H1 (cell line): Measurements from ENCODE around the gene HDAC9. TPM values are rescaled to one million over a fixed set of nuclear protein-coding genes. Genes with fewer than 3 reads are reported as not detected.

Experiments
- CTCF ChIA-PET: fragments of 300-600 bp; sonication (Branson Sonifier 250); formaldehyde crosslinking; loops from one replicate; lab custom pipeline; 2021; ENCODE audit not compliant: partially characterized antibody; lab: Charles Lee
- POLR2A ChIA-PET: fragments of 300-600 bp; sonication (Branson Sonifier 250); formaldehyde crosslinking; loops from one replicate; lab custom pipeline; 2021; ENCODE audit warnings: inconsistent platforms; ENCODE audit not compliant: partially characterized antibody; lab: Charles Lee
- DNase-seq, 2 experiments: peaks; one replicate each; pipeline versions ENCODE4 v3.0.0 to v3.0.0-alpha.2; 2010 to 2022; ENCODE audit warnings: low spot score in 2 of 2, low read depth in 1 of 2, mixed read lengths in 1 of 2
- FAIRE-seq: peaks from 2 replicates; lab custom pipeline; 2011; peaks lifted over from hg19 to GRCh38; lab: Jason Lieb, UNC
- H2AFZ ChIP-seq: 2 replicates; pipeline ENCODE4 v1.8.1; 2012; ENCODE audit warnings: low read length, inconsistent platforms
- H2AK5ac ChIP-seq: 2 replicates; pipeline ENCODE4 v1.6.1; 2013; ENCODE audit warnings: low read depth, low read length
- H2BK120ac ChIP-seq: replicated peaks from 2 replicates; pipeline ENCODE3; 2013; ENCODE audit warnings: low read depth, low read length, inconsistent platforms
- H2BK12ac ChIP-seq: 2 replicates; pipeline ENCODE4 v1.6.1; 2013; ENCODE audit warnings: low read depth, low read length
- H2BK15ac ChIP-seq: 2 replicates; pipeline ENCODE4 v1.6.1; 2013; ENCODE audit warnings: low read length
- H2BK20ac ChIP-seq: 2 replicates; pipeline ENCODE4 v1.6.1; 2013; ENCODE audit warnings: low read length
- H2BK5ac ChIP-seq: 2 replicates; pipeline ENCODE4 v1.6.1; 2013; ENCODE audit warnings: low read depth, low read length
- H3K14ac ChIP-seq: 2 replicates; pipeline ENCODE4 v1.6.1; 2013; ENCODE audit warnings: inconsistent platforms; ENCODE audit not compliant: insufficient read length
- H3K18ac ChIP-seq: 2 replicates; pipeline ENCODE4 v1.6.1; 2013; ENCODE audit warnings: low read length; ENCODE audit errors: extremely low read depth
- H3K23ac ChIP-seq: 2 replicates; pipeline ENCODE4 v1.6.1; 2013; ENCODE audit warnings: inconsistent platforms; ENCODE audit not compliant: insufficient read length
- H3K23me2 ChIP-seq: 2 replicates; pipeline ENCODE4 v1.6.1; 2013; ENCODE audit warnings: low read depth, low read length
- H3K27ac ChIP-seq: 2 replicates; pipeline ENCODE4 v1.6.1; 2011; ENCODE audit warnings: low read depth, low read length, inconsistent platforms
- H3K27me3 ChIP-seq, 4 experiments: replicated peaks in 1 of 4; 1 replicate in 1 of 4; 2 replicates in 3 of 4; pipeline versions ENCODE4 v1.6.1 to v1.8.1; 2011 to 2013; ENCODE audit warnings: low read length in 3 of 4, mild to moderate bottlenecking in 3 of 4, inconsistent platforms in 2 of 4, mixed read lengths in 2 of 4, moderate library complexity in 1 of 4; ENCODE audit not compliant: control insufficient read depth in 3 of 4, insufficient read depth in 3 of 4; ENCODE audit errors: extremely low read depth in 1 of 4
- H3K36me3 ChIP-seq, 4 experiments: 2 replicates each; pipeline versions ENCODE4 v1.6.1 to v1.8.1; 2011 to 2013; ENCODE audit warnings: mild to moderate bottlenecking in 4 of 4, low read length in 3 of 4, moderate library complexity in 2 of 4, control low read depth in 1 of 4, inconsistent platforms in 1 of 4; ENCODE audit not compliant: insufficient read depth in 4 of 4, control insufficient read depth in 2 of 4
- H3K4ac ChIP-seq: replicated peaks from 2 replicates; pipeline ENCODE3; 2013; ENCODE audit warnings: low read length, low read depth, mixed read lengths, inconsistent platforms; ENCODE audit not compliant: insufficient read length
- H3K4me1 ChIP-seq, 4 experiments: replicated peaks in 1 of 4; 1 replicate in 1 of 4; 2 replicates in 3 of 4; pipeline versions ENCODE4 v1.6.1 to v1.8.1; 2011 to 2013; ENCODE audit warnings: low read length in 3 of 4, inconsistent platforms in 2 of 4, mixed read lengths in 1 of 4; ENCODE audit not compliant: insufficient read depth in 4 of 4, control insufficient read depth in 3 of 4
- H3K4me2 ChIP-seq, 2 experiments: 2 replicates each; pipeline versions ENCODE4 v1.6.1 to v1.8.1; 2011 to 2013; ENCODE audit warnings: low read depth in 2 of 2, low read length in 2 of 2, control low read depth in 1 of 2, inconsistent platforms in 1 of 2, mild to moderate bottlenecking in 1 of 2; ENCODE audit not compliant: insufficient read depth in 1 of 2
- H3K4me3 ChIP-seq, 4 experiments: fragments of 200-600, 300-600 bp in 1 of 4; sonication (generic), shearing (Covaris generic), sonication (Bioruptor Twin) in 1 of 4; 2 replicates each; pipeline versions ENCODE4 v1.5.1 to v1.8.1; 2011 to 2016; ENCODE audit warnings: low read length in 4 of 4, low read depth in 3 of 4, control low read depth in 2 of 4, inconsistent platforms in 2 of 4, mild to moderate bottlenecking in 2 of 4, mixed read lengths in 1 of 4, moderate library complexity in 1 of 4; ENCODE audit not compliant: insufficient read depth in 2 of 4; ENCODE audit errors: extremely low read depth in 1 of 4
- H3K56ac ChIP-seq: replicated peaks from 2 replicates; pipeline ENCODE3; 2013; ENCODE audit warnings: low read depth, mild to moderate bottlenecking, mixed read lengths, low read length, inconsistent platforms; ENCODE audit not compliant: insufficient read length
- H3K79me1 ChIP-seq: 2 replicates; pipeline ENCODE4 v1.6.1; 2013; ENCODE audit warnings: low read depth, low read length, control low read depth
- H3K79me2 ChIP-seq, 2 experiments: 2 replicates each; pipeline versions ENCODE4 v1.6.1 to v1.8.1; 2012 to 2013; ENCODE audit warnings: low read length in 2 of 2, mild to moderate bottlenecking in 2 of 2, inconsistent platforms in 1 of 2; ENCODE audit not compliant: insufficient read depth in 2 of 2, control insufficient read depth in 1 of 2
- H3K9ac ChIP-seq, 4 experiments: replicated peaks in 1 of 4; 1 replicate in 1 of 4; 2 replicates in 3 of 4; pipeline versions ENCODE4 v1.6.1 to v1.8.1; 2011 to 2013; ENCODE audit warnings: low read depth in 3 of 4, low read length in 3 of 4, control low read depth in 2 of 4, mild to moderate bottlenecking in 2 of 4, moderate library complexity in 2 of 4, inconsistent platforms in 1 of 4; ENCODE audit errors: extremely low read depth in 1 of 4
- H3K9me3 ChIP-seq, 2 experiments: 2 replicates each; pipeline versions ENCODE4 v1.6.1 to v1.8.1; 2012 to 2013; ENCODE audit warnings: mild to moderate bottlenecking in 2 of 2, moderate library complexity in 2 of 2, control low read depth in 1 of 2, inconsistent platforms in 1 of 2, low read depth in 1 of 2, low read length in 1 of 2, mixed read lengths in 1 of 2; ENCODE audit not compliant: insufficient read depth in 2 of 2
- H4K20me1 ChIP-seq, 2 experiments: replicated peaks in 1 of 2; 2 replicates each; pipeline versions ENCODE3 to v1.8.1; 2011 to 2013; ENCODE audit warnings: inconsistent platforms in 2 of 2, low read length in 2 of 2, mild to moderate bottlenecking in 1 of 2; ENCODE audit not compliant: insufficient read depth in 2 of 2, control insufficient read depth in 1 of 2
- H4K5ac ChIP-seq: 2 replicates; pipeline ENCODE4 v1.6.1; 2013; ENCODE audit warnings: low read length, low read depth, mixed read lengths, inconsistent platforms; ENCODE audit not compliant: insufficient read length
- H4K8ac ChIP-seq: 2 replicates; pipeline ENCODE4 v1.8.0; 2013; ENCODE audit warnings: mild to moderate bottlenecking, moderate library complexity, low read length, inconsistent platforms; ENCODE audit not compliant: insufficient read depth; ENCODE audit errors: extremely low read depth
- H4K91ac ChIP-seq: replicated peaks from 2 replicates; pipeline ENCODE3; 2013; ENCODE audit warnings: low read length, mixed read lengths, inconsistent platforms; ENCODE audit not compliant: insufficient read length
- ASH2L ChIP-seq: fragments of 200-600, 300-600 bp; sonication (generic); IDR thresholded peaks from one replicate; pipeline ENCODE4 v1.7.1; 2017; ENCODE audit warnings: low read length
- CHD2 ChIP-seq: IDR thresholded peaks from 2 replicates; pipeline ENCODE4 v1.6.1; 2012; ENCODE audit warnings: low read length, improper control_type of control experiment
- EGR1 ChIP-seq: IDR thresholded peaks from 2 replicates; pipeline ENCODE4 v1.6.1; 2011; ENCODE audit warnings: low read depth, low read length, borderline replicate concordance
- EP300 ChIP-seq, 2 experiments: IDR thresholded peaks; 1 replicate in 1 of 2; 2 replicates in 1 of 2; pipeline ENCODE4 v1.6.1; 2011 to 2012; ENCODE audit warnings: low read depth in 2 of 2, low read length in 2 of 2, mild to moderate bottlenecking in 2 of 2, borderline replicate concordance in 1 of 2, inconsistent platforms in 1 of 2, moderate library complexity in 1 of 2
- RFX5 ChIP-seq: IDR thresholded peaks from 2 replicates; pipeline ENCODE4 v1.6.1; 2011; ENCODE audit warnings: low read depth, low read length, improper control_type of control experiment, borderline replicate concordance
- SIN3A ChIP-seq, 2 experiments: IDR thresholded peaks in 1 of 2; conservative IDR thresholded peaks in 1 of 2; 2 replicates each; pipeline ENCODE4 v1.6.1; 2011 to 2012; ENCODE audit warnings: low read length in 2 of 2, improper control_type of control experiment in 1 of 2, low read depth in 1 of 2, mild to moderate bottlenecking in 1 of 2
- SUZ12 ChIP-seq: fragments of 200-600 bp; sonication (generic); IDR thresholded peaks from 2 replicates; pipeline ENCODE4 v1.6.1; 2012; ENCODE audit warnings: mild to moderate bottlenecking, inconsistent platforms, low read length, moderate library complexity, mixed read lengths
- TEAD4 ChIP-seq: IDR thresholded peaks from 2 replicates; pipeline ENCODE4 v1.6.1; 2012; ENCODE audit warnings: low read depth, low read length, inconsistent platforms, mixed read lengths
- WGBS, 2 experiments: shearing (Covaris generic) in 1 of 2; methylation state at CpG; one replicate each; pipeline versions ENCODE4 v1.1.6 to v1.1.7; 2013 to 2015; ENCODE audit warnings: low lambda C conversion rate in 2 of 2, mixed read lengths in 2 of 2, inconsistent platforms in 1 of 2, low coverage in 1 of 2, missing lambda C conversion rate in 1 of 2; ENCODE audit not compliant: insufficient replicate concordance in 2 of 2, insufficient coverage in 1 of 2, insufficient read length in 1 of 2; ENCODE audit errors: extremely low coverage in 1 of 2, missing lambda C conversion rate in 1 of 2; 5-methylcytosine and 5-hydroxymethylcytosine counted together
- polyA plus RNA-seq, 7 experiments: library from polyadenylated mRNA; depleted of rRNA in 3 of 7; stranded (reverse) in 5 of 7; unstranded in 2 of 7; fragments of >200 nt in 5 of 7; fragments of 200-250 nt in 2 of 7; gene quantifications; 1 replicate in 5 of 7; 2 replicates in 1 of 7; 4 replicates in 1 of 7; pipeline versions ENCODE4 v1.2.1 to v1.2.3, GENCODE V29; 2011 to 2013; ENCODE audit warnings: missing spikeins in 2 of 7, mixed read lengths in 2 of 7
- total RNA-seq: library from RNA; stranded (reverse); fragmentation: NEBNext Ultra II Directional; extraction: Animal tissue kit (Norgen Biotek cat#: 25700); gene quantifications from 2 replicates; pipeline ENCODE4 v1.2.1, GENCODE V29; 2021

Gene HDAC9
- total and polyA plus RNA-seq, 2 of the 8 experiments (the other 6 are each of a cell fraction or from before 2014, with no cell fraction given), result 9.5 to 13.1 TPM

- Histone ChIP-seq H3K4me1 (0 out of 7 replicates have a peak, but pooled peaks cover 0 to 3% (median 0%) of the 10 kb centered on the region in 4 experiments), H3K14ac (no peak overlapping the region), H3K4ac (no peak overlapping the region), H3K23ac (no peak overlapping the region), H3K9ac (no peak overlapping the region), H3K27ac (no peak overlapping the region), H4K8ac (no peak overlapping the region), H3K4me2 (no peak overlapping the region), H3K23me2 (no peaks in the 10 kb centered on the region; the same call in 1 of the 2 replicates), H2BK20ac (no peak overlapping the region), H3K27me3 (peaks cover 0 to 1% (median 0%) of the 10 kb centered on the region in 4 experiments; a peak in 1 of 7 replicates), H4K91ac (no peak overlapping the region), H3K36me3 (no peaks in the 10 kb centered on the region), H4K20me1 (no peaks in the 10 kb centered on the region), H3K79me1 (no peaks in the 10 kb centered on the region), H2BK12ac (no peak overlapping the region), H3K4me3 (no peak overlapping the region), H2AK5ac (no peak overlapping the region), H3K79me2 (no peaks in the 10 kb centered on the region), H3K56ac (no peak overlapping the region), H2AFZ (no peak overlapping the region), H4K5ac (no peak overlapping the region), H2BK5ac (no peak overlapping the region), H2BK15ac (no peak overlapping the region), H3K9me3 (no peaks in the 10 kb centered on the region), H3K18ac (no peak overlapping the region), H2BK120ac (no peak overlapping the region)
- FAIRE-seq, result no peak
- no peak for DNase-seq
- CTCF ChIA-PET, result interaction anchor here (0.9 to 6.9 kb wide), 5 partner anchors 11 to 232 kb away, joined by 3 to 53 read pairs (median 3); no protein-coding TSS in a partner anchor
- 77% methylated on average over 2 of the region's 2 CpGs; no CpG with 5 or more reads in 1 of the 2 experiments for WGBS, 2 experiments
- POLR2A ChIA-PET, result interaction anchor here (0.6 kb wide), 1 partner anchor 628 kb away, joined by 3 read pairs; no protein-coding TSS in a partner anchor
- no peak for TF ChIP-seq SIN3A (conservative IDR thresholded peaks at IDR 0.05 in 1 of 2, IDR thresholded peaks at IDR 0.05 in 1 of 2; ENCODE audit: low read depth in 1 of 2, low read length in 2 of 2)
- no peak for TF ChIP-seq EP300 (IDR thresholded peaks at IDR 0.05; ENCODE audit: borderline replicate concordance in 1 of 2, low read depth in 2 of 2, low read length in 2 of 2)
- TF ChIP-seq TEAD4, result no peak
- TF ChIP-seq ASH2L, result no peak
- TF ChIP-seq EGR1, result no peak
- no peak for TF ChIP-seq SUZ12
- TF ChIP-seq CHD2, result no peak
- no peak for TF ChIP-seq RFX5
- TF ChIP-seq, all 59 proteins: peak for 0
Observed at GRCh38 chr7:18577096-18577771, 81.7 kb downstream of the HDAC9 start.
